ENCODE data around the gene PLPPR1.

Gene PLPPR1

DNA sequence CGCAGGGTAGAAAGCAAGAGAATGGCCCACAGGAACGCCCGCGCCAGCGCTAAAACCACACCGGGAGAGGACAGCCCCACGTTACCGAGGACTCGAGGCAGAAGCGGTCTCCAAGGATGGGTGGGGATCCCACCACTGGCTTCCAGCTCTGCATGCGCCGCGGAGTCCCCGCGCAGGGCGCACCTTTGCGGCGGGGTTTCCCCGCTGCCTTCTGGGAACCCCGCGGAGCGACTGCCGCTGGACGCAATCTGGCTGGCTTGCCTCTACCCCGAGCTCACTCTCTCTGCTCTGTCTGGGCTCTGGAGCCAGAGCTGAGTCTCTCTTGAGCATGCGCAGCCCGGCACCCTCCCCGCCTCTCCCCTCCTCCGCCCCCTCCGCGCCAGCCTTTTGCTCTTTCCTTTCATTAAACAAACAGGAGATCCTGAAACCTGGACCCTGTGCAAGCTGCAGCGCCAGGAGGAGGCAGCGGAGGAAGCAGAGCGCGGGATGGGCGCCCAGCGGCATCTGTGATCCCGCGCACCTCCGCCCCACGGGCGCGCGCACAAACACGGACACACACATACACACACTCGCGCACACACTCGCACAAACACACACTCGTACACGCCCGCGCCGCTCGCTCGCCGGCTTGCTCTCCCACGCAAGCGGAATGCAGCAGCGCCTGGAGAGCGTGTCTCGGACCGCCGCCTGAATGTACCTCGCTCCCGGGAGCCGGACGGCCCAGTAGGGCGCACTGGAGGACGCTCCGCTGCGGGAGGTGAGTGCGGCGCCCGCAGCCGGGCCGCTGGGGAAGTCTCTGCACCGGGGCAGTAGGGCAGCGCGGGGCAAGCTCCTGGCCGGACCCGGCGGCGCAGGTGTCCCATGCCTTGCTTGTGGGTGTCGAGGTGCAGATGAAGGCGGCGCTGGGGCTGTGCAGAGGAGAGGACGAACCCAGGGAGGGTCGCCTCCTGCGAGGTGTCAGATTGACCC lies at the start of gene PLPPR1:
Gene PLPPR1, plus strand, starts transcription at position 382 of the 969 bp plus-strand sequence.
- peak within 1 kb of the TSS; percentile 83 for H3K27ac ChIP-seq
- TF ChIP-seq, protein P1, sequence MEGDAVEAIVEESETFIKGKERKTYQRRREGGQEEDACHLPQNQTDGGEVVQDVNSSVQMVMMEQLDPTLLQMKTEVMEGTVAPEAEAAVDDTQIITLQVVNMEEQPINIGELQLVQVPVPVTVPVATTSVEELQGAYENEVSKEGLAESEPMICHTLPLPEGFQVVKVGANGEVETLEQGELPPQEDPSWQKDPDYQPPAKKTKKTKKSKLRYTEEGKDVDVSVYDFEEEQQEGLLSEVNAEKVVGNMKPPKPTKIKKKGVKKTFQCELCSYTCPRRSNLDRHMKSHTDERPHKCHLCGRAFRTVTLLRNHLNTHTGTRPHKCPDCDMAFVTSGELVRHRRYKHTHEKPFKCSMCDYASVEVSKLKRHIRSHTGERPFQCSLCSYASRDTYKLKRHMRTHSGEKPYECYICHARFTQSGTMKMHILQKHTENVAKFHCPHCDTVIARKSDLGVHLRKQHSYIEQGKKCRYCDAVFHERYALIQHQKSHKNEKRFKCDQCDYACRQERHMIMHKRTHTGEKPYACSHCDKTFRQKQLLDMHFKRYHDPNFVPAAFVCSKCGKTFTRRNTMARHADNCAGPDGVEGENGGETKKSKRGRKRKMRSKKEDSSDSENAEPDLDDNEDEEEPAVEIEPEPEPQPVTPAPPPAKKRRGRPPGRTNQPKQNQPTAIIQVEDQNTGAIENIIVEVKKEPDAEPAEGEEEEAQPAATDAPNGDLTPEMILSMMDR (conservative IDR thresholded peaks at IDR 0.05): peak; percentile 39

DNA sequence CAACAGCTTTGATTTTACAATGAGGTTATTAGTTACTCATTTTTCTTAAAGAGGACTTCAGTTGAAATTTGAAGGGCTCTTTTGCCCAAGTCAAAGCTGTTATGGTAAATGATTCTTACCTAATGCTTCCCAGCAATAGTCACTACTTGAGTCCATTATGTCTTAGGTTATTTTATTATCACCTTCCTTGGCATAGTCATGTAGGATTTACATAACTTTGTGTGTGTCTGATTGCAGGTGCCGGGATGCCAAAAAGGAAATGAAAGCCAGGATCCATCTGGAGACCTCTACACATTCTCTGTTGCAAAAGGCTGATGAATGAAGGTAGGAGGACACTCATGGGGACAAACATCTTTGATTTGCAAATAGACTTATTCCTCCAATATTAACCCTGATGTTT lies 38.8 kb upstream of the PLPPR1 start:
- no peak overlapping the region for H3K27ac ChIP-seq
- TF ChIP-seq, protein P1 (conservative IDR thresholded peaks at IDR 0.05): no peak

DNA sequence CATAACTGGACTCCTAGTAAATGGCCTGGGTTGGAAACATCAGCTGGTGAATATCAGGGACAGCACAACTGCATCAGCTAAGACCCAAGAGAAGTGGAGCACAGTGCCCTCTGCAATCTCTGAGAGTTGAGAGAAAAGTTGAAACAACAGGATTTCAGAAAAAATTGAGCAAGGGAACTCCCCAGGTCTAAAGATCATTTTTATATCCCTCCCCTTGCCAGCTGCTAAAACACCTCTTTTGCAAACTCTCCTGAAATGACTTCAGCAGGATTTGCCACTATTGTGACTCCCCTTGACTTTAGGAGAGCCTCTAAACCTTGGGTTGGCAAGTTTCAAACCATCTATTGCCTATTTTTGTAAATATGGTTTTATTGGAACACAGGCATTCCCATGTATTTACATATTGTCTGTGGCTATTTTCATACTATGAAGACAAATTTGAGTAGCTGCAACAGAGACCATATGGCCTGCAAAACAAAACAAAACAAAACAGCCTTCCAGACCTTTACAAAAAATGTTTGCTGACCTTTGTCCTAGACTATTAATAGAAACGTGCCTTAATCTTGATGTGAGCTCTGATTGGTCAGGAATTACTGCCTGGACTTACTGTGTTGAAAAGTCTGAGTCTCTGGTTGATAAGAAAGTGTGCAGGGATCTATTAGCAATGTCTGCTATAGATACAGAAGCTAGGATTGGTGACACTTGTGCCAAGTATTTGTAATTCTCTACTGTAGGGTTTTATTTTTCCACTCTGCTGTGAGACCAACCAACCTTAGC lies 37.7 kb upstream of the PLPPR1 start:
- H3K27ac ChIP-seq: no peak overlapping the region
- TF ChIP-seq, protein P1 (conservative IDR thresholded peaks at IDR 0.05): no peak

DNA sequence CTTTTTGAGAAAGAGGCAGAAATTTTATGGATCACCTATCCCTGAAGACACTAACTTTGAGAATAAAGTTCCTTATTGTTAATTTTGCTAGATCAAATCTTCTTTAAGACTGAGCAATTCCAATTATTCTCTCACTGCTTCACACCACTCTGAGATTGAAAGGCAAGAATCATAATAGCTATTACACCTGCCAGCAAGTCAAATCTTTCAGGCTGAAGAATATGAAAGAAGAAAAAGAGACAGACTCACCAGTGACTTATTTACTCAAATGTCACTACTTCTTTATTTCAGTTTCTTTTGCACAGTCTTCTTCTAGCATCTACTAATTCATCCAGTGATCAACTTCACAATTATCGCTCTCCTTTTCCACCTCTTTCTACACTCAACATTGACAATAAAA lies 35.9 kb upstream of the PLPPR1 start:
- no peak overlapping the region for H3K27ac ChIP-seq
- TF ChIP-seq, protein P1 (conservative IDR thresholded peaks at IDR 0.05): no peak

DNA sequence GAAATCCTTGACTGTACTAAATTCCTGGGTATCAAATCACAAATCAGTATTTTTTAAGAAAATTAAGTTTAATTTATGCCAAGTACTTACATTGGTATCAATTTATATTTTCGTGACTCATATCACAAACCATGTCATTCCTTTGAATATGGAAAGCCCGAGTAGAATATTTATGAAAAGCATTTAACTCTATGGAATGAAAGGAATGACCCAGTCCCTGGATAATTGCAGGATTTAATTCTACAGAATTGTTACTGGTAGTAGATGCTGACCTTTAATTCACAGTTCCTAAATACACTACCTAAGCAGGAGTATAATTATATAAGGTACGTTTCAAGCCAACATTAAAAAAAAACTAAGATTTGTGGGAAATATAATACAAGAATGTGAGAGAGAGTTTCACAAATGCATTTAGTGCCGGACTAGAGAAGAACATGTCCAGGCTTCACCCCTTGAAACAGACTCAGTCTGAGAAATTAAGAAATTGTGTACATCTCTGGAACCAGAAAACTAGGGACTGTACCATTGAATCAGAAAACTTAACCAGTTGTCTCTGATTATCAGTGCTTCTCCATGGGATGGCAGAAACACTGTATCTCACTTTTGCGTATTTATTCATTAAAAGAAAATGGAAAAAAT lies 28.5 kb upstream of the PLPPR1 start:
- no peak overlapping the region for H3K27ac ChIP-seq
- TF ChIP-seq, protein P1 (conservative IDR thresholded peaks at IDR 0.05): no peak

DNA sequence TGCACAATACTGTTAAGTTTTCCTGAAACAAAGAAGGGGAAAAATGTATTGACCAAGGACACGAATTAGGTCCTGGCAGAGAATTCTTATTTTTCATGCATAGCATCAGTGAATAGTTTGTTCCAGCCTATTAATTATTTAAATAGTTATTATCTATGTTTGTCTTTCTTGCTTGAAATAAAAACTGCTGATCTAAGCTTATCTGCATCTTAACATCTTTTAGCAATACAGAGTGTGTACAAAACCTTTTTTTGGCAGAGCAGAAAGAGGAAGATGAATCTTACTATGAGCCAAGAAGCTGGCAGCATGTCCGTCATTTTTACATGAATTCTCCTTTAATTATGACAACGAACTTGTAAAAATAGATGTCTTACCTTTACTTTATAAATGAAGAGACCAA lies 23.3 kb upstream of the PLPPR1 start:
- H3K27ac ChIP-seq: peak overlapping the region; percentile 18; the same call in 1 of the 2 replicates
- TF ChIP-seq, protein P1 (conservative IDR thresholded peaks at IDR 0.05): no peak

DNA sequence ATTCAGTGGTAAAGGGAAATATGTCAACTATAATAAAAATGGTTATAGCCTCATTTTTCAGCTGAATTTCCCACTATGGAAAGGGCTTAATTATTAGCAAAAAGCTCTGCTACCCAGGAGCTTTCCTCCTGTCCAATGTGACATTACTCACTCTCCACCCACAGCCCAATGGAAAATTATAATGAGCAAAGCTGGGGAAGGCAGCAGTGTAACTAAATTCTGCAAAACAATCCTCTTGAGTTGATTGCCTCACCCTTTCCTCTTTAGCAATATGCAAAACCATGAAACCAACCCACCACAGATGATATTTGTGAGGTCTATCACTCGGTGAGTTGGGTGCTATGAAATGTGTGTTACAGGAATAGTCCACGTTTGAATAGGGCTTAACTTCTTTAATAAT lies 14.0 kb upstream of the PLPPR1 start:
- H3K27ac ChIP-seq: peak overlapping the region; percentile 1; the same call in 1 of the 2 replicates
- TF ChIP-seq, protein P1 (conservative IDR thresholded peaks at IDR 0.05): no peak

Measured in VCaP (cell line).